Activated naive CD8-positive, alpha-beta T cell treated with anti-CD3 and anti-CD28 coated beads for 36 hours (primary cell): Measurements from ENCODE around the gene SNHG17. TPM values are rescaled to one million over a fixed set of nuclear protein-coding genes. Genes with fewer than 3 reads are reported as not detected.
"Not testable (repeated sequence)": the region's sequence is repeated elsewhere in the genome, so short reads cannot be mapped to it uniquely, and the experiment has no call there.

Experiments used
- DNase-seq: peaks from one replicate; pipeline ENCODE4 v3.0.0; 2021
- H3K27ac Mint-ChIP-seq: one replicate; pipeline ENCODE4 v1.8.0; 2022; ENCODE audit warnings: mild to moderate bottlenecking, moderate library complexity, mixed read lengths
- H3K27me3 Mint-ChIP-seq: one replicate; pipeline ENCODE4 v1.8.0; 2022; ENCODE audit warnings: mild to moderate bottlenecking, mixed read lengths
- H3K36me3 Mint-ChIP-seq: one replicate; pipeline ENCODE4 v1.8.0; 2021; ENCODE audit warnings: mild to moderate bottlenecking, mixed read lengths
- H3K4me1 Mint-ChIP-seq: one replicate; pipeline ENCODE4 v1.8.0; 2021; ENCODE audit warnings: mixed read lengths
- H3K4me3 Mint-ChIP-seq: one replicate; pipeline ENCODE4 v1.8.0; 2022; ENCODE audit warnings: mild to moderate bottlenecking, moderate library complexity, mixed read lengths
- H3K9me3 Mint-ChIP-seq: one replicate; pipeline ENCODE4 v1.8.0; 2022; ENCODE audit warnings: mixed read lengths
- total RNA-seq, 2 experiments: library from RNA; stranded (reverse); gene quantifications; one replicate each; pipeline ENCODE4 v1.2.3, GENCODE V29; 2021

SNHG17 gene
- total RNA-seq, 2 experiments from 2014 or later = 249 to 259 TPM

GRCh38 chr20:38434301-38434741 is 807 bp downstream of the SNHG17 start:
- H3K27ac Mint-ChIP-seq = peak overlapping the region; percentile 97
- H3K4me3 Mint-ChIP-seq = peak overlapping the region; percentile 96
- H3K27me3 Mint-ChIP-seq = peaks cover 11% of the 10 kb centered on the region
- no peaks in the 10 kb centered on the region for H3K9me3 Mint-ChIP-seq
- no peak for DNase-seq
- H3K36me3 Mint-ChIP-seq = peaks cover 54% of the 10 kb centered on the region
- H3K4me1 Mint-ChIP-seq = peaks cover 33% of the 10 kb centered on the region

DNA sequence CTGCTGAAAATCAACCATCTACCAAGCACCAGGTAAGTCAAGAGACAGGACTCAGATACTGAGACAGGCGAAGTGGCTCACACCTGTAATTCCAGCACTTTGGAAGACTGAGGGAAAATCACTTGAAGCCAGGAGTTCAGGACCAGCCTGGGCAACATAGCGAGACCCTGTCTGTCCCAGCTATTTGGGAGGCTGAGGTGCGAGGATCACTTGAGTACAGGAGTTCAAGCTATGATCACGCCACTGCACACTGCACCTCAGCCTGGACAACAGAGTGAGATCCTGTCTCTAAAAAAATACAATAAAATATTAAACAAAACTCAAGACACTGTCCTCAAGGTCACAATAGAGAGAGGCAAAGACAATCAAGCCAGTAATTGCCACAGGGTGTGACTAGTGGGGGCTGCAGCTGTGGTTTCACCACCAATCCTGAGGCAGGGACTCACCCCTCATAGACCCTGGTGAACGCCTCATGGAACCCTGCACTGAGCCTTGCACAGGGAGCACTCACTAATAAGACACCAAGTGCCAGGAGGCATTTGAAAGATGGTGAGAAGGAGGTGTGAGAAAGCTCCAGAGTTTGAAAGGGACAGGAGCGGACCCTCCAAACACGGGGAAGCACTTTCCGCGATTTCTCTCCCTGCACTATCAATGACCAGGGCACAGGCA is 1.7 kb downstream of the SNHG17 start:
- Mint-ChIP-seq H3K36me3 (peaks cover 60% of the 10 kb centered on the region), H3K27ac (peak overlapping the region; percentile 97), H3K4me1 (peaks cover 38% of the 10 kb centered on the region), H3K27me3 (peaks cover 4% of the 10 kb centered on the region), H3K4me3 (peak overlapping the region; percentile 96), H3K9me3 (no peaks in the 10 kb centered on the region)
- DNase-seq = no peak

DNA sequence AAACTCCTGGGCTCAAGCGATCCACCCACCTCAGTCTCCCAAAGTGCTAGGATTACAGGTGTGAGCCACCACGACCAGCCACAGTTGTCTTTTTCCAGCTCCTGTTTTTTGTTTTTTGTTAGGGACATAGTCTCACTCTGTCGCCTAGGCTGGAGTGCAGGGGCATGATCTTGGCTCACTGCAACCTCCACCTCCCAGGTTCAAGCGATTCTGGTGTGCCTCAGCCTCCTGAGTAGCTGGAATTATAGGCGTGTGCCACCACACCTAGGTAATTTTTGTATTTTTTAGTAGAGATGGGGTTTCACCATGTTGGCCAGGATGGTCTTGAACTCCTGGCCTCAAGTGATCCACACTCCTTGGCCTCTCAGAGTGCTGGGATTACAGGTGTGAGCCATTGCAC is 2.3 kb downstream of the SNHG17 start:
- Mint-ChIP-seq H3K36me3 (peaks cover 63% of the 10 kb centered on the region), H3K27ac (peak overlapping the region; percentile 97), H3K4me3 (peak overlapping the region; percentile 96), H3K4me1 (peaks cover 42% of the 10 kb centered on the region)
- not testable (repeated sequence) for H3K27me3 Mint-ChIP-seq, H3K9me3 Mint-ChIP-seq, DNase-seq

- H3K27me3 Mint-ChIP-seq = no peaks in the 10 kb centered on the region
- peaks cover 69% of the 10 kb centered on the region for H3K36me3 Mint-ChIP-seq
- peak overlapping the region; percentile 25 for H3K27ac Mint-ChIP-seq
- H3K4me3 Mint-ChIP-seq = peak overlapping the region; percentile 96
- H3K9me3 Mint-ChIP-seq = no peaks in the 10 kb centered on the region
- DNase-seq = no peak
- peaks cover 48% of the 10 kb centered on the region for H3K4me1 Mint-ChIP-seq
Measured at GRCh38 chr20:38432292-38432691, 2.8 kb downstream of the SNHG17 start.

GRCh38 chr20:38430679-38431325 is 4.3 kb downstream of the SNHG17 start:
- peak overlapping the region; percentile 96 for H3K4me3 Mint-ChIP-seq
- no peaks in the 10 kb centered on the region for H3K27me3 Mint-ChIP-seq
- H3K36me3 Mint-ChIP-seq = peaks cover 84% of the 10 kb centered on the region
- H3K9me3 Mint-ChIP-seq = no peaks in the 10 kb centered on the region
- DNase-seq = no peak
- peaks cover 61% of the 10 kb centered on the region for H3K4me1 Mint-ChIP-seq
- H3K27ac Mint-ChIP-seq = peak overlapping the region; percentile 74

- H3K27ac Mint-ChIP-seq = peak overlapping the region; percentile 64
- peaks cover 60% of the 10 kb centered on the region for H3K4me1 Mint-ChIP-seq
- DNase-seq = no peak
- H3K9me3 Mint-ChIP-seq = no peaks in the 10 kb centered on the region
- H3K4me3 Mint-ChIP-seq = peak overlapping the region; percentile 33
- no peaks in the 10 kb centered on the region for H3K27me3 Mint-ChIP-seq
- H3K36me3 Mint-ChIP-seq = peaks cover 83% of the 10 kb centered on the region
Measured at GRCh38 chr20:38429301-38429700, 5.8 kb downstream of the SNHG17 start.

DNA sequence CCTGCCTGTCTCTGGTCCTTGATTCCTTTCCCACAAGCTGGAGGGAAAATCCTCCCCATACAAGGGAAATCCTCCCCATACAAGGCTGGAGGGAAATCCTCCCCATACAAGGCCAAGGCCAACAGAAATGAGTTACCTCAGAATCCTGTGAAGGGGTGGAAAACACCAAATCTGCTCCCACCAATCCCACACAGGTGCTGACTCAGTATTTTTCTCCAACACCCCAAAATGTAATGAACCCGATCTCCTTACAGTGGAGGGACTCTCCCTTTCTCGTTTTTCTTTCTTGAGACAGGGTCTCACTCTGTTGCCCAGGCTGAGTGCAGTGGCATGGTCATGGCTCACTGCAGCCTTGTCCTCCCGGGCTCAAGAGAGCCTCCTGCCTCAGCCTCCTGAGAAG is 6.3 kb downstream of the SNHG17 start:
- no peaks in the 10 kb centered on the region for H3K9me3 Mint-ChIP-seq
- peak overlapping the region; percentile 59 for H3K27ac Mint-ChIP-seq
- H3K4me3 Mint-ChIP-seq = peak overlapping the region; percentile 33
- H3K36me3 Mint-ChIP-seq = peaks cover 80% of the 10 kb centered on the region
- H3K27me3 Mint-ChIP-seq = no peaks in the 10 kb centered on the region
- H3K4me1 Mint-ChIP-seq = peaks cover 59% of the 10 kb centered on the region
- DNase-seq = no peak

DNA sequence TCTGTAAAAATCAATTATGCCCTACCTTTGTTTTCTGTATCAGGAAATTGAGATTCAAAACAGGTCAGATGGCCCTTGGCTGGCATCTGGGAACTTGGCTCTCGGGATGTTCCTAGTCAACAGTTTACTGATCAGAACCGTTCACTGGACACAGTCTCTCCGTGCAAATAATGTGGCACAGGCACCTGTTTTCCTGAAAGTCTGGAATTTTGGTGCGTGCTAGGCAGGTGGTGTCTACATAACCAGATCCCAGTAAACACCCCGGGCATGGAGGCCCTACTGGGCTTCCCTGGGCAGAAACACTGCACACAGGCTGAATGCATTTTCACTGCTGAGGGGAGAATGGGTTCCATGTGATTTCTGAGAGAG is 7.5 kb downstream of the SNHG17 start:
- Mint-ChIP-seq H3K36me3 (peaks cover 77% of the 10 kb centered on the region), H3K4me3 (no peak overlapping the region), H3K4me1 (peaks cover 58% of the 10 kb centered on the region), H3K27ac (peak overlapping the region; percentile 38), H3K9me3 (no peaks in the 10 kb centered on the region), H3K27me3 (no peaks in the 10 kb centered on the region)
- DNase-seq = no peak

DNA sequence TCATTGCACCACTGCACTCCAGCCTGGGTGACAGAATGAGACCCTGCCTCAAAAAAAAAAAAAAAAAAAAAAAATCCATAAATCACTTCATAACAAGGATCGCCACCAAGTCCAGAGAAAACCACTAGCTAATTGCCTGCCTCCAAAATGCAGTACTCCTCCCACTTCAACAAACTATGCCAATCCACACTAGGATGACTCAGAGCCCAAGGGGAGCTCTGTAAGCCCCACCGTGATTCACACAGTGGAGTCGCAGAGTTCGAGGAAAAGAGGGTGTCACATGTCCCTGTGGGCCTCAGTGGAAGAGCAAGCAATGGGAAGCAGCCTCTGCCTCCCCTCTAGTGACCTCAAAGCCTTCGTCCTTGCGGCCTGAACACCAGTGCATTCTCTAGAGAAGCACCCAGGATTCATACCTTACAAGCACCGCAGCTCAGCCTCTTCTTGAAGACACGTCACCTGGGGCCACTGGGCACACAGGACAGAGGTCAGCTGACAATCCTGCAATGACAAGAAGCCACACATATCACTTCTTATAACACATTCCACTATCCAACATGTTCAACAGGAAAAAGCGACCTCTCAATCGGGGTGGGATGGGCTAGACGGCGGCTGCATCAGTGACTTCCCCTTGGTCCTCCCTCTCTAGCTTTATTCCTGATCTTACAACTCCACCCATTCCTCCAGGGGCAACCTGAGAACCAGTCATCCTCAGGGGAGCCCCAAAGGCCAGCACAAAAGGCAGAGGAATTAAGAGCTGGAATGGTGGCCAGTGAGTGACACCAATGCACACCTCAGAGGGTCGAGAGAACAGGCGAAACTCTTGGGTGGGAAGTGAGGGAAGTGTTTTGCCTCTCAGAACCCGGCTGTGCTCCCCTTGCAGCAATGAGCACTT is 8.9 kb downstream of the SNHG17 start:
- H3K9me3 Mint-ChIP-seq = no peaks in the 10 kb centered on the region
- no peak for DNase-seq
- H3K36me3 Mint-ChIP-seq = peaks cover 77% of the 10 kb centered on the region
- no peaks in the 10 kb centered on the region for H3K27me3 Mint-ChIP-seq
- H3K4me3 Mint-ChIP-seq = no peak overlapping the region
- H3K4me1 Mint-ChIP-seq = peaks cover 48% of the 10 kb centered on the region
- peak overlapping the region; percentile 63 for H3K27ac Mint-ChIP-seq

- no peaks in the 10 kb centered on the region for H3K9me3 Mint-ChIP-seq
- no peak overlapping the region for H3K4me3 Mint-ChIP-seq
- H3K36me3 Mint-ChIP-seq = peaks cover 81% of the 10 kb centered on the region
- peaks cover 40% of the 10 kb centered on the region for H3K4me1 Mint-ChIP-seq
- DNase-seq = no peak
- peak overlapping the region; percentile 71 for H3K27ac Mint-ChIP-seq
- no peaks in the 10 kb centered on the region for H3K27me3 Mint-ChIP-seq
Measured at GRCh38 chr20:38424401-38424800, 10.7 kb downstream of the SNHG17 start.

DNA sequence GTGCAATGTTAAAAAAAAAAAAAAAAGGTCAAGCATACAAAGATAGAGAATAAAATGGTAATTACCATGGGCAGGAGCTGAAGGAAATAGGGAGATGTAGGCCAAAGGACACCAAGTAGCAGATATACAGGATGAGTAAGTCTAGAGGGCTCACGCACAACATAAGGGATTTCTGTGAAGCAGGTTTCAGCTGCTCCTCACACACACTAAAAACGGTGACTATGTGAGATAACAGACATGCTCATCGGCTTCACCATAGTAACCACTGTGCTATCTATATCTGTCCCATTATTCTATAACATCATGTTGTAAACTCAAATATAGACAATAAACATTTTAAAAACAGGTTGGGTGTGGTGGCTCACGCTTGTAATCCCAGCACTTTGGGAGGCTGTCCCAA is 11.6 kb downstream of the SNHG17 start:
- H3K4me3 Mint-ChIP-seq = no peak overlapping the region
- H3K4me1 Mint-ChIP-seq = peaks cover 34% of the 10 kb centered on the region
- no peak for DNase-seq
- peaks cover 82% of the 10 kb centered on the region for H3K36me3 Mint-ChIP-seq
- peak overlapping the region; percentile 44 for H3K27ac Mint-ChIP-seq
- no peaks in the 10 kb centered on the region for H3K9me3 Mint-ChIP-seq
- H3K27me3 Mint-ChIP-seq = no peaks in the 10 kb centered on the region

DNA sequence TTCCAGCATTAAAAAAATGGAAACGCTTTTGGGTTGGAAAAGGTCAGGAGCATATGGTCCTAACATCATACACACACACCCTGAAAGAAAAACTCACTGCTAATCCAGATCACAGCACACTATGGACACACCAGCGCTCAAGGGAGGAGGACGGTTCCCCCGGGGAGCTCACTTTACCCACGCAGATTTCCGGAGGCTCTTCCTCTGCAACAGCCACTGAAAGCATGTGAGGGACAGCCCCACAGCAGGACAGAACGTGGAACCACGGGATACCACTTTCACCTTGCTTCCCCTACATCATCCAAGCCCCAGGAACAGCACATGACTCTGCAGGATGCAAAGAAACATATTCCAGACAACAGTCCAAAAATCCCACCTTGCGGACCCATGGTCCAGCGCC is 13.2 kb downstream of the SNHG17 start:
- Mint-ChIP-seq H3K27me3 (no peaks in the 10 kb centered on the region), H3K27ac (no peak overlapping the region), H3K4me1 (peaks cover 20% of the 10 kb centered on the region), H3K4me3 (no peak overlapping the region), H3K9me3 (no peaks in the 10 kb centered on the region), H3K36me3 (peaks cover 78% of the 10 kb centered on the region)
- no peak for DNase-seq

GRCh38 chr20:38420388-38421085 is 14.6 kb downstream of the SNHG17 start:
- DNase-seq = no peak
- Mint-ChIP-seq H3K4me3 (no peak overlapping the region), H3K27ac (no peak overlapping the region), H3K4me1 (peaks cover 11% of the 10 kb centered on the region), H3K36me3 (peaks cover 78% of the 10 kb centered on the region), H3K27me3 (no peaks in the 10 kb centered on the region), H3K9me3 (no peaks in the 10 kb centered on the region)

GRCh38 chr20:38418509-38419204 is 16.5 kb downstream of the SNHG17 start:
- no peak for DNase-seq
- no peaks in the 10 kb centered on the region for H3K9me3 Mint-ChIP-seq
- H3K27ac Mint-ChIP-seq = peak overlapping the region; percentile 57
- H3K36me3 Mint-ChIP-seq = peaks cover 70% of the 10 kb centered on the region
- H3K4me1 Mint-ChIP-seq = peaks cover 8% of the 10 kb centered on the region
- H3K4me3 Mint-ChIP-seq = no peak overlapping the region
- H3K27me3 Mint-ChIP-seq = no peaks in the 10 kb centered on the region
